ENCODE data around the gene SNRPA.

GRCh38 chr19:40803857-40804782 lies 53.1 kb downstream of the SNRPA start:
- TF ChIP-seq, protein P1, sequence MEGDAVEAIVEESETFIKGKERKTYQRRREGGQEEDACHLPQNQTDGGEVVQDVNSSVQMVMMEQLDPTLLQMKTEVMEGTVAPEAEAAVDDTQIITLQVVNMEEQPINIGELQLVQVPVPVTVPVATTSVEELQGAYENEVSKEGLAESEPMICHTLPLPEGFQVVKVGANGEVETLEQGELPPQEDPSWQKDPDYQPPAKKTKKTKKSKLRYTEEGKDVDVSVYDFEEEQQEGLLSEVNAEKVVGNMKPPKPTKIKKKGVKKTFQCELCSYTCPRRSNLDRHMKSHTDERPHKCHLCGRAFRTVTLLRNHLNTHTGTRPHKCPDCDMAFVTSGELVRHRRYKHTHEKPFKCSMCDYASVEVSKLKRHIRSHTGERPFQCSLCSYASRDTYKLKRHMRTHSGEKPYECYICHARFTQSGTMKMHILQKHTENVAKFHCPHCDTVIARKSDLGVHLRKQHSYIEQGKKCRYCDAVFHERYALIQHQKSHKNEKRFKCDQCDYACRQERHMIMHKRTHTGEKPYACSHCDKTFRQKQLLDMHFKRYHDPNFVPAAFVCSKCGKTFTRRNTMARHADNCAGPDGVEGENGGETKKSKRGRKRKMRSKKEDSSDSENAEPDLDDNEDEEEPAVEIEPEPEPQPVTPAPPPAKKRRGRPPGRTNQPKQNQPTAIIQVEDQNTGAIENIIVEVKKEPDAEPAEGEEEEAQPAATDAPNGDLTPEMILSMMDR (IDR thresholded peaks at IDR 0.05) = no peak
- TF ChIP-seq EP300 (IDR thresholded peaks at IDR 0.05; ENCODE audit: borderline replicate concordance in 1 of 2, low read depth in 1 of 2, low read length in 1 of 2) (no peak), NFIC (IDR thresholded peaks at IDR 0.05; ENCODE audit: borderline replicate concordance) (no peak), RFX5 (IDR thresholded peaks at IDR 0.05; ENCODE audit: low read length) (no peak), PBX3 (IDR thresholded peaks at IDR 0.05) (no peak), FOXM1 (IDR thresholded peaks at IDR 0.05; ENCODE audit: low read depth) (no peak)
- TF ChIP-seq, protein P2, sequence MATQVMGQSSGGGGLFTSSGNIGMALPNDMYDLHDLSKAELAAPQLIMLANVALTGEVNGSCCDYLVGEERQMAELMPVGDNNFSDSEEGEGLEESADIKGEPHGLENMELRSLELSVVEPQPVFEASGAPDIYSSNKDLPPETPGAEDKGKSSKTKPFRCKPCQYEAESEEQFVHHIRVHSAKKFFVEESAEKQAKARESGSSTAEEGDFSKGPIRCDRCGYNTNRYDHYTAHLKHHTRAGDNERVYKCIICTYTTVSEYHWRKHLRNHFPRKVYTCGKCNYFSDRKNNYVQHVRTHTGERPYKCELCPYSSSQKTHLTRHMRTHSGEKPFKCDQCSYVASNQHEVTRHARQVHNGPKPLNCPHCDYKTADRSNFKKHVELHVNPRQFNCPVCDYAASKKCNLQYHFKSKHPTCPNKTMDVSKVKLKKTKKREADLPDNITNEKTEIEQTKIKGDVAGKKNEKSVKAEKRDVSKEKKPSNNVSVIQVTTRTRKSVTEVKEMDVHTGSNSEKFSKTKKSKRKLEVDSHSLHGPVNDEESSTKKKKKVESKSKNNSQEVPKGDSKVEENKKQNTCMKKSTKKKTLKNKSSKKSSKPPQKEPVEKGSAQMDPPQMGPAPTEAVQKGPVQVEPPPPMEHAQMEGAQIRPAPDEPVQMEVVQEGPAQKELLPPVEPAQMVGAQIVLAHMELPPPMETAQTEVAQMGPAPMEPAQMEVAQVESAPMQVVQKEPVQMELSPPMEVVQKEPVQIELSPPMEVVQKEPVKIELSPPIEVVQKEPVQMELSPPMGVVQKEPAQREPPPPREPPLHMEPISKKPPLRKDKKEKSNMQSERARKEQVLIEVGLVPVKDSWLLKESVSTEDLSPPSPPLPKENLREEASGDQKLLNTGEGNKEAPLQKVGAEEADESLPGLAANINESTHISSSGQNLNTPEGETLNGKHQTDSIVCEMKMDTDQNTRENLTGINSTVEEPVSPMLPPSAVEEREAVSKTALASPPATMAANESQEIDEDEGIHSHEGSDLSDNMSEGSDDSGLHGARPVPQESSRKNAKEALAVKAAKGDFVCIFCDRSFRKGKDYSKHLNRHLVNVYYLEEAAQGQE (IDR thresholded peaks at IDR 0.05; ENCODE audit: low read depth, low read length) = no peak
